Caco-2 (cell line): ENCODE data around the gene CRYGA. TPM values are rescaled to one million over a fixed set of nuclear protein-coding genes. Genes with fewer than 3 reads are reported as not detected.

ENCODE experiments used
- BruUV-seq: library from RNA; stranded (reverse); fragments of 400-500 nt; replicated peaks from 2 replicates; lab custom pipeline; 2021; lab: Mats Ljungman, UMichigan
- CTCF ChIA-PET: fragments of 300-600 bp; sonication (Branson Sonifier 250); formaldehyde crosslinking; loops from one replicate; lab custom pipeline; 2022; ENCODE audit warnings: antibody characterized with exemption; lab: Charles Lee
- POLR2A ChIA-PET: fragments of 300-600 bp; sonication (Branson Sonifier 250); formaldehyde crosslinking; loops from one replicate; lab custom pipeline; 2022; ENCODE audit warnings: antibody characterized with exemption; lab: Charles Lee
- DNase-seq, 2 experiments: peaks; one replicate each; pipeline versions ENCODE4 v3.0.0 to v3.0.0-alpha.2; 2020 to 2022
- H3K27me3 ChIP-seq: replicated peaks from 2 replicates; pipeline ENCODE4 v1.6.0; 2011; ENCODE audit warnings: low read length; ENCODE audit not compliant: control insufficient read depth, insufficient read depth
- H3K36me3 ChIP-seq: 2 replicates; pipeline ENCODE4 v1.5.1; 2011; ENCODE audit warnings: low read length; ENCODE audit not compliant: control insufficient read depth, insufficient read depth
- H3K4me1 ChIP-seq: fragments of 250-450 bp; sonication (Bioruptor Pico); 2 replicates; pipeline ENCODE4 v1.5.1; 2020; ENCODE audit warnings: mild to moderate bottlenecking
- H3K4me3 ChIP-seq: 2 replicates; pipeline ENCODE4 v1.5.1; 2011; ENCODE audit warnings: low read depth, mild to moderate bottlenecking, control low read depth, low read length
- H3K9me3 ChIP-seq: fragments of 250-450 bp; sonication (Bioruptor Pico); 2 replicates; pipeline ENCODE4 v1.5.1; 2020; ENCODE audit warnings: mild to moderate bottlenecking, moderate library complexity
- H3K27ac Mint-ChIP-seq: one replicate; pipeline ENCODE4 v1.8.0; 2022; ENCODE audit warnings: mixed read lengths; ENCODE audit not compliant: unreplicated experiment
- H3K27me3 Mint-ChIP-seq: one replicate; pipeline ENCODE4 v1.8.0; 2022; ENCODE audit warnings: mixed read lengths; ENCODE audit not compliant: insufficient read depth, unreplicated experiment
- H3K36me3 Mint-ChIP-seq: one replicate; pipeline ENCODE4 v1.8.0; 2022; ENCODE audit warnings: mild to moderate bottlenecking, mixed read lengths; ENCODE audit not compliant: insufficient read depth, unreplicated experiment
- H3K4me1 Mint-ChIP-seq: one replicate; pipeline ENCODE4 v1.8.0; 2022; ENCODE audit warnings: low read depth, mixed read lengths; ENCODE audit not compliant: unreplicated experiment
- H3K4me3 Mint-ChIP-seq: one replicate; pipeline ENCODE4 v1.8.0; 2022; ENCODE audit warnings: mild to moderate bottlenecking, moderate library complexity, mixed read lengths; ENCODE audit not compliant: unreplicated experiment
- H3K9me3 Mint-ChIP-seq: one replicate; pipeline ENCODE4 v1.8.0; 2022; ENCODE audit warnings: mixed read lengths; ENCODE audit not compliant: unreplicated experiment
- CTCF ChIP-seq, 2 experiments: fragments of 200-600 bp in 1 of 2; IDR thresholded peaks; 1 replicate in 1 of 2; 2 replicates in 1 of 2; pipeline versions ENCODE4 v1.5.1 to v1.8.0; 2011 to 2022; ENCODE audit warnings: antibody characterized with exemption in 1 of 2, control low read depth in 1 of 2, inconsistent platforms in 1 of 2, low read depth in 1 of 2, low read length in 1 of 2, mild to moderate bottlenecking in 1 of 2, moderate library complexity in 1 of 2; ENCODE audit not compliant: insufficient read depth in 1 of 2, severe bottlenecking in 1 of 2, unreplicated experiment in 1 of 2
- intact Hi-C: fragments of 100-400 bp; cut with micrococcal nuclease; formaldehyde crosslinking; loops from one replicate; pipeline ENCODE4 v1.10.0; 2022; ENCODE audit not compliant: unreplicated experiment
- total RNA-seq: library from RNA; stranded (reverse); gene quantifications from 2 replicates; pipeline ENCODE4 v1.2.3, GENCODE V29; 2022

The CRYGA gene
- total RNA-seq, 1 experiment from 2014 or later = not detected

- BruUV-seq = no TSS peak
Observed at GRCh38 chr2:208192611-208193236, 29.3 kb upstream of the CRYGA start.

GRCh38 chr2:208189810-208190503, 26.6 kb upstream of the CRYGA start, which contains the start of gene C2orf80:
Gene C2orf80, minus strand, starts transcription at chr2:208190030. Its CDS starts 3,044 bp downstream, at chr2:208186986.
- H3K4me3 ChIP-seq = no peak within 1 kb of the TSS
- BruUV-seq = no TSS peak
- no peaks in the 10 kb centered on the region for H3K27me3 ChIP-seq
- H3K9me3 Mint-ChIP-seq = no peaks in the 10 kb centered on the region
- H3K4me1 ChIP-seq = no peaks in the 10 kb centered on the region
- no peak within 1 kb of the TSS for H3K4me3 Mint-ChIP-seq
- H3K27ac Mint-ChIP-seq = no peak within 1 kb of the TSS
- no peaks in the 10 kb centered on the region for H3K27me3 Mint-ChIP-seq
- no peaks in the 10 kb centered on the region for H3K9me3 ChIP-seq
- no peaks in the 10 kb centered on the region for H3K36me3 ChIP-seq
- ChIA-PET CTCF (no interaction called here), POLR2A (no interaction called here)
- intact Hi-C loops = no loop called here
- TF ChIP-seq CTCF (IDR thresholded peaks at IDR 0.05; ENCODE audit: insufficient read depth in 1 of 2, low read depth in 1 of 2, low read length in 1 of 2, severe bottlenecking in 1 of 2, unreplicated experiment in 1 of 2) = no peak
- no peaks in the 10 kb centered on the region for H3K36me3 Mint-ChIP-seq
- H3K4me1 Mint-ChIP-seq = no peaks in the 10 kb centered on the region
- no peak for DNase-seq

More at GRCh38 chr2:208192611-208193236, 29.3 kb upstream of the CRYGA start:
- Histone ChIP-seq H3K4me3 (no peak overlapping the region), H3K27me3 (no peaks in the 10 kb centered on the region), H3K4me1 (no peaks in the 10 kb centered on the region), H3K9me3 (no peaks in the 10 kb centered on the region), H3K36me3 (no peaks in the 10 kb centered on the region)
- Mint-ChIP-seq H3K36me3 (no peaks in the 10 kb centered on the region), H3K4me1 (no peaks in the 10 kb centered on the region), H3K9me3 (no peaks in the 10 kb centered on the region), H3K27ac (no peak overlapping the region), H3K4me3 (no peak overlapping the region), H3K27me3 (no peaks in the 10 kb centered on the region)
- intact Hi-C loops = no loop called here
- no peak for TF ChIP-seq CTCF (IDR thresholded peaks at IDR 0.05; ENCODE audit: insufficient read depth in 1 of 2, low read depth in 1 of 2, low read length in 1 of 2, severe bottlenecking in 1 of 2, unreplicated experiment in 1 of 2)
- POLR2A ChIA-PET = no interaction called here
- no peak for DNase-seq
- CTCF ChIA-PET = no interaction called here

- Mint-ChIP-seq H3K27me3 (no peaks in the 10 kb centered on the region), H3K9me3 (no peaks in the 10 kb centered on the region), H3K4me3 (no peak overlapping the region), H3K36me3 (no peaks in the 10 kb centered on the region), H3K27ac (no peak overlapping the region), H3K4me1 (no peaks in the 10 kb centered on the region)
- intact Hi-C loops = no loop called here
- ChIA-PET CTCF (no interaction called here), POLR2A (no interaction called here)
- no peak for DNase-seq
- H3K4me1 ChIP-seq = no peaks in the 10 kb centered on the region
- BruUV-seq = no TSS peak
- no peak overlapping the region for H3K4me3 ChIP-seq
- no peaks in the 10 kb centered on the region for H3K9me3 ChIP-seq
- no peak for TF ChIP-seq CTCF (IDR thresholded peaks at IDR 0.05; ENCODE audit: insufficient read depth in 1 of 2, low read depth in 1 of 2, low read length in 1 of 2, severe bottlenecking in 1 of 2, unreplicated experiment in 1 of 2)
- H3K27me3 ChIP-seq = no peaks in the 10 kb centered on the region
- H3K36me3 ChIP-seq = no peaks in the 10 kb centered on the region
Observed at GRCh38 chr2:208189069-208189809, 25.9 kb upstream of the CRYGA start.
